RWPE1 (cell line): Measurements from ENCODE around the gene GRIFIN.
"Not testable (repeated sequence)": the region's sequence is repeated elsewhere in the genome, so short reads cannot be mapped to it uniquely, and the experiment has no call there.

Source experiments
- CTCF ChIA-PET: fragments of 350-600 bp; sonication (Branson Sonifier 250); formaldehyde crosslinking; extraction: SDS; loops from one replicate; lab custom pipeline; 2021; lab: Yijun Ruan, JAX
- POLR2A ChIA-PET: fragments of 400-600 bp; formaldehyde crosslinking; extraction: SDS; loops from one replicate; lab custom pipeline; 2020; ENCODE audit warnings: antibody characterized with exemption; ENCODE audit not compliant: low non-redundant PET; lab: Yijun Ruan, JAX
- DNase-seq: peaks from one replicate; pipeline ENCODE4 v3.0.0; 2012; ENCODE audit warnings: low spot score
- H3K27ac ChIP-seq: fragments of 450-650 bp; 2 replicates; pipeline ENCODE4 v1.5.1; 2017
- TF ChIP-seq, protein P1 (sequence below): fragments of 450-650 bp; conservative IDR thresholded peaks from 2 replicates; pipeline ENCODE4 v1.5.1; 2017; ENCODE audit warnings: low read depth, mild to moderate bottlenecking

GRIFIN gene

DNA sequence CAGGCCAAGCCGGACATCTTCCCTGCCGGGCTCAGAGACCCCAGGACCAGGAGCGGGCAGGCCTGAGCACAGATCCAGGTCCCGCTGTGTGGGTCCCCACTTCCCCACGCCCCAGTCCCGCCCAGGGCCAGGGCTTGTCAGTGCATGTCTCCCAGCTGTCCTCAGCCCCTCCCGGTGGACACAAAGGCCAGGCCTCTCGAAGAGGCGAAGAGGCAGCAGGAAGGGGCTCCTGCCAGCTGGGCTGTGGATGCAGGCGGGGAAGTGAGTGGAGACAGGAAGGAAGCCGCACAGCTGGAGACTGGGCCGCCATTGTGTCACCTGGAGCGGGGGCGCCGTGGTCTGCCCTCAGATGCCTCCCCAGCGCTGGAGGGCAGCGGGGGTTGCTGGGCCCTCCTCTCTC lies 4.8 kb downstream of the GRIFIN start:
- CTCF ChIA-PET = interaction anchor here (1.7 kb wide), 1 partner anchor 20 kb away, joined by 8 read pairs; no protein-coding TSS in a partner anchor
- peak; percentile 70 for DNase-seq
- H3K27ac ChIP-seq = peak overlapping the region; percentile 92
- POLR2A ChIA-PET = no interaction called here
- TF ChIP-seq, protein P1, sequence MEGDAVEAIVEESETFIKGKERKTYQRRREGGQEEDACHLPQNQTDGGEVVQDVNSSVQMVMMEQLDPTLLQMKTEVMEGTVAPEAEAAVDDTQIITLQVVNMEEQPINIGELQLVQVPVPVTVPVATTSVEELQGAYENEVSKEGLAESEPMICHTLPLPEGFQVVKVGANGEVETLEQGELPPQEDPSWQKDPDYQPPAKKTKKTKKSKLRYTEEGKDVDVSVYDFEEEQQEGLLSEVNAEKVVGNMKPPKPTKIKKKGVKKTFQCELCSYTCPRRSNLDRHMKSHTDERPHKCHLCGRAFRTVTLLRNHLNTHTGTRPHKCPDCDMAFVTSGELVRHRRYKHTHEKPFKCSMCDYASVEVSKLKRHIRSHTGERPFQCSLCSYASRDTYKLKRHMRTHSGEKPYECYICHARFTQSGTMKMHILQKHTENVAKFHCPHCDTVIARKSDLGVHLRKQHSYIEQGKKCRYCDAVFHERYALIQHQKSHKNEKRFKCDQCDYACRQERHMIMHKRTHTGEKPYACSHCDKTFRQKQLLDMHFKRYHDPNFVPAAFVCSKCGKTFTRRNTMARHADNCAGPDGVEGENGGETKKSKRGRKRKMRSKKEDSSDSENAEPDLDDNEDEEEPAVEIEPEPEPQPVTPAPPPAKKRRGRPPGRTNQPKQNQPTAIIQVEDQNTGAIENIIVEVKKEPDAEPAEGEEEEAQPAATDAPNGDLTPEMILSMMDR = no peak

DNA sequence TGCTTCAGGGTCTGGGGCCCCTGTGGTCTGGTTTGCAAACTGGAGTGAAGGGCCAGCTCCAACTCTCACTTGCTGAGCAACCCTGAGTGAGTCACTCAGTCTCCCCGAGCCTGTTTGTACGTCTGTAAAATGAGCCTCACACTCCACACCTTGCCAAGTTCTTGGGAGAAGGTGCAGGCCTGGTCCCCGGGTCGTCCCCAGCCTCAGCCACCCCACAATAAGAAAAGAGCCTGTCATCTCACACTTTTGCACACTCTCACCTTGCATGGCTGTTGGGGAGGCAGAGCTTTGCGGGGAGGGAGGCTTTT lies 5.2 kb downstream of the GRIFIN start:
- CTCF ChIA-PET = interaction anchor here (0.6 to 1.7 kb wide), 3 partner anchors 12 to 200 kb away, joined by 3 to 8 read pairs (median 3); no protein-coding TSS in a partner anchor
- TF ChIP-seq, protein P1 = no peak
- peak overlapping the region; percentile 92 for H3K27ac ChIP-seq
- POLR2A ChIA-PET = no interaction called here
- peak; percentile 85 for DNase-seq

- TF ChIP-seq, protein P1 = no peak
- no peak for DNase-seq
- CTCF ChIA-PET = interaction anchor here (0.6 to 1.7 kb wide), 5 partner anchors 11 to 210 kb away, joined by 3 to 8 read pairs (median 3); no protein-coding TSS in a partner anchor
- H3K27ac ChIP-seq = peak overlapping the region; percentile 92
- POLR2A ChIA-PET = no interaction called here
These were observed 5.8 kb downstream of the GRIFIN start for GRCh38 chr7:2470204-2471021.

DNA sequence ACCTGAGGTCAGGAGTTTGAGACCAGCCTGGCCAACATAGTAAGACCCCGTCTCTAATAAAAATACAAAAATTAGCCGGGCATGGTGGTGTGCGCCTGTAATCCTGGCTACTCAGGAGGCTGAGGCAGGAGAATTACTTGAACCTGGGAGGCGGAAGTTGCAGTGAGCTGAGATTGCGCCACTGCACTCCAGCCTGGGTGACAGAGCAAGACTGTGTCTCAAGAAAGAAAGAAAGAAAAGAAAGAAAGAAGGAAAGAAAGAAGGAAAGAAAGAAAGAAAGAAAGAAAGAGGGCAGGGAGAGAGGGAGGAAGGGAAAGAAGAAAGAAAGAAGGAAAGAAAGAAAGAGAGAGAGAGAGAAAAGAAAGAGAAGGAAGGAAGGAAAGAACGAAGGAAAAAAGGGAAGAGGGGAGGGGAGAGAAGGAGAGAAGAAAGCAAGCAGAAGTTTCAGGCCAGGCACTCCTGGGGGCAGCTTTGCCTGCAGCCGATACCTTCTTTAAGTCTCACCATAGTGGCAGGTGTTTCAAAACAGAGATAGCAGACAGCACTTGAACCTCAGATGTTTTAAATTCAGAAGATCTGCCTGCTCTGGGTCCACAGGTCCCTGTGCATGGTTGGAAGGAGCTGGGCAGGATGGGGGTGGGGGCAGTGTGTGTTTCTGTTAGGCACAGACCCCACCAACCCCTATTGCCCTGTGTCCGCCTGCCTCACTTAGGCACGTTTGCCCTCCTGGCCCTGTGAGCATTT lies 6.6 kb downstream of the GRIFIN start:
- not testable (repeated sequence) for DNase-seq
- ChIA-PET POLR2A (interaction anchor here (0.5 to 0.6 kb wide), 2 partner anchors 38 to 322 kb away, joined by 3 to 12 read pairs; no protein-coding TSS in a partner anchor), CTCF (interaction anchor here (0.6 to 1.5 kb wide), 10 partner anchors 10 to 210 kb away, joined by 3 to 11 read pairs (median 4); no protein-coding TSS in a partner anchor)
- H3K27ac ChIP-seq = peak overlapping the region; percentile 92

GRCh38 chr7:2468227-2468626 lies 8.0 kb downstream of the GRIFIN start:
- TF ChIP-seq, protein P1 = no peak
- DNase-seq = no peak
- no peak overlapping the region for H3K27ac ChIP-seq
- POLR2A ChIA-PET = interaction anchor here (0.7 kb wide), 1 partner anchor 136 kb away, joined by 4 read pairs; no protein-coding TSS in a partner anchor
- CTCF ChIA-PET = interaction anchor here (0.5 to 1.5 kb wide), 16 partner anchors 10 to 738 kb away, joined by 3 to 11 read pairs (median 3); partner anchors contain the start of gene TTYH3

DNA sequence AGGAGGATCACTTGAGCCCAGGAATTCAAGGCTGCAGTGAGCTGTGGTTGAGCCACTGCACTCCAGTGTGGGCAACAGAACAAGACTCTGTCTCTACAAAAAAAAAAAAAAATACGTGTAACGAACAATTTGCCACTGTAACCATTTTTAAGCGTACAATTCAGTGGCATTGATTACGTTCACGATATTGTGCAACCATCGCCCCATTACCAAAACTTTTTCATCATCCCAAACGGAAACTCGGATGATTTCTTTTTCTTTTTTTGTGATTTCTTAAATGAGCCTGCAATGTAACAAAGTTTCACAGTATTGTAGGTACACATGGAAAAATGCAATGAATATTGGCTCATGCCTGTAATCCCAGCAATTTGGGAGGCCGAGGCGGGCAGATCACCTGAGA lies 9.5 kb downstream of the GRIFIN start:
- ChIA-PET POLR2A (no interaction called here), CTCF (interaction anchor here (0.6 kb wide), 1 partner anchor 12 kb away, joined by 7 read pairs; no protein-coding TSS in a partner anchor)
- TF ChIP-seq, protein P1 = no peak
- H3K27ac ChIP-seq = no peak overlapping the region
- no peak for DNase-seq
